ENCODE data around the gene COL27A1.

- TF ChIP-seq CTCF (IDR thresholded peaks at IDR 0.05) = no peak
- no peak for TF ChIP-seq POLR2A (IDR thresholded peaks at IDR 0.05)
- TF ChIP-seq EP300 (IDR thresholded peaks at IDR 0.05) = no peak
These were observed 94.3 kb downstream of the COL27A1 start for GRCh38 chr9:114249424-114250234.
